Stimulated activated CD4-positive, alpha-beta T cell treated with anti-CD3 and anti-CD28 coated beads, Interleukin-2, amount 100 ng/mL, for 4 hours (primary cell): ENCODE measurements around the gene SAMD9.
"Not testable (repeated sequence)": the region's sequence is repeated elsewhere in the genome, so short reads cannot be mapped to it uniquely, and the experiment has no call there.

ENCODE experiments used
- DNase-seq: peaks from one replicate; pipeline ENCODE4 v3.0.0-alpha.2; 2020; ENCODE audit warnings: low read depth

Gene SAMD9

DNA sequence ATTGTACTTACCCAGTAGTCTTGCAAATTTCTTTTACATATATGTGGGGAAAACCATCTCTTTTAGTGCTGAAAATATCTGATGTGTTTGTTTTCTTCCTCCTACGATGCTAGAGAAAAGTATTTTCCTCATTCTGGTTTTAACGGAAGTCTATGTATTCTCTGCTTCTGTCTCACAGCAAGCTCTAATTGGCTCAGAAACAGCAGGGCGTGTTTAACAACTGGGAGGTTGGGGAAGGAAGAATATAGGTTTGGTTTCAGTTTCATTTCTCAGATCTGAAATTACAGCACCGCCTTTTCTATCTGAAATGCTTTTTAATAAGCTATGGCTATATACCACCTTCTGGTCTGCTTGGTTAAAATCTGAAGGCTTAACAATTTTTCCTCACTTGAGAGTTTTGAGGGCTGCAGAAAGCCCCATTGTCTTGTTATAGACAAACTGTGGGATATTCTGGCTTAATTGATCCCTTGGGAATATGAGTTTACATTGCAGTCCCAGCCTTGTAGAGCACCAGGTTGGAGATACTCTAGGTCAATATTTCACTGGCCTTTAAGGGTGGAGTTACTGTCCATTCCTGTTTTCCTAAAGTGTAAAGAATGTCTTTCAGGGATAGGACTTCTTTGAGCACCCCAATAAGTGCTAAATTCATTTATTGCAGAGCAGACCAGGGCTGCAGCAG is at the start of gene SAMD9:
SAMD9 (minus strand) TSS at position 128 of the 679 bp plus-strand sequence. CDS start 11,882 bp downstream, outside the sequence.
- DNase-seq = peak; percentile 54

DNA sequence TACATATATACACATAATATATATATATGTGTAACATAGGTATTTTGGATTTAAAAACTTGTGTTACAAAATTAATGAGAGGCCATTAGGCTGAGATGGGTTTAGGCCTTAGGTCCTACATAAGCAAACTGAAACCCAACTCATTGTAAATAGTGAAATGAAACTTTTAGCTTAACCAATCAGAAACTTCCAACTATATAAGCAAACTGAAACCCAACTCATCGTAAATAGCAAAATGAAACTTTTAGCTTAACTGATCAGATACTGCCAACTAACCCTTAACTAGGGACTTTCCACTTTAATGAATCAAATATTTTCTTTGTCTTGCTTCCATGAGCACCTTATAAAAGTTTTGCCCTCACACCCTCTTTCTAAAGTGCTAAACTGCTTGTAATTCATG is 47.7 kb upstream of the SAMD9 start:
- DNase-seq = no peak

DNA sequence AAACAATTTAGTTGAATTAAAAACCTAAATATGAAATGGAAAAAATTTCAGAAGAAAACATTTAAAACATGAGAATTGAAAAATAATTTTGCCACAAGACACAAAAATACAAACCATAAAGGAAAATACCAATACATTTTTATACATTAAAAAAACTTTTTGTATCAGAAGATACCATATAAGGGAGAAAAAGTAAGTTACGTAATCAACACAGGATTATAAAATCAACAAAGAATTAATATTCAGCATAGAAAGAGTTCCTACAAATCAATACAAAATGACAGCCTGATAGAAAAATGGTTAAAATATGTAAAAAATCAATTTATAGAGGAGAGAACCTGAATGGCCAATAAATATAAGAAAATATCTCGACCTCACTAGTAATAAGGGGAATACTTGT is 47.0 kb upstream of the SAMD9 start:
- no peak for DNase-seq

DNA sequence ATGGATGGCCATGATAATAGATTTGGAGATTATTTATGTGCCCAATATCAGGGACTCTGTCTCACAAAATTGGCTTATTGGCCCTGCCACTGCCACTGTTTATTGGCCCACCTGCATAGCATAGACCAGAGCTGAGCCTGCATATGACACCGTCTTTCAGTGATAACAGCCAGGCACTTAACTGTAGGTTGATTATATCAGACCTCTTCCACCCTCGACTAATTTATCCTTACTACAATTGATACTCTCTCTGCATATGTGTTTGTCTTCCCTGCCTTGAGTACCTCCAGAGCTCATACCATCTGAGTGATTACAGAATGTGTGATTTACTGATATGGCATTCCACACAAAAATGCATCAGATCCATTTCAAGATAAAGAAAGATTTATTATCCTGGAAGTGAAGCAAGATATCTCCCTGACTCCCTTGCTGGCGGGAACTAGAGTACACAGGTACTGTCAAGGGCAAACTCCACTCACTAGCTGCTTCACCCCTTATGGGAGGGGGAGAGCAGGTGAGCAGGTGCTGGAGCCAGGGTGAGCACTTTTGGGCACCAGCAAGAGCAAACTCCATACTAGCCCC is 43.5 kb upstream of the SAMD9 start:
- no peak for DNase-seq

DNA sequence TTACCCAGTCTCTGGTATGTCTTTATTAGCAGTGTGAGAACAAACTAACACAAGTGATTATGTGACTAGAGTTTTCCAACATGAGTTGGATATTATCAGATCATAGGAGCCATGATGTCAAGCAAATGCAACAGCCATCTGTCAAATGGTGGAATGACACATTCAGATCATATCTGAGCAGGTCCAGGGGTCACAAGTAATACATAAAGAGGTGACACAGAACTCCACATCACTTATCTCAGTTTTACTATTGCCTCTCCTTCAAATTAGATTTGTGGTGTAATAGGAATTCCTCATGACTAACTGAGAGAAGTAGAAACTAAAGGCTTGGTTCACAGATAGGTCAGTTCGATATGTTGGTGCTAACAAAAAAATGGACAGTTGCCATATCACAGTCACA is 42.6 kb upstream of the SAMD9 start:
- DNase-seq = no peak

DNA sequence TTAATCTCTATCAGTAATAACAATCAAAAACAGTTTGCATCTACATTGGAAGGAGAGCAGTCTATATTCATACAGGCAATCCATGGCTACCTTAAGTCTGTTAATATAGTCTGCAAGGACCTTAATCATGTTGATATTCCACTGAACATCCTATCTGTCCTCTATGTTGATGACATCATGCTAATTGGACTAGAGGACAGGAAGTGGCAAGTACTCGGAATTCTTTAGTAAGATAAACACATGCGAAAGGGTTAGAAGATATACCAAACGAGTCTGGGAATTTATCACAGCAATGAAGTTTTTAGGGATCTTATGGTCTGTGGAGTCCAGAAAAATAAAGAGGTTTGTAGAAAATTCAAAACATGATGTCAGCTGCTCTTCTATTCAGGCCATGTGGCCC is 41.7 kb upstream of the SAMD9 start:
- DNase-seq = no peak

DNA sequence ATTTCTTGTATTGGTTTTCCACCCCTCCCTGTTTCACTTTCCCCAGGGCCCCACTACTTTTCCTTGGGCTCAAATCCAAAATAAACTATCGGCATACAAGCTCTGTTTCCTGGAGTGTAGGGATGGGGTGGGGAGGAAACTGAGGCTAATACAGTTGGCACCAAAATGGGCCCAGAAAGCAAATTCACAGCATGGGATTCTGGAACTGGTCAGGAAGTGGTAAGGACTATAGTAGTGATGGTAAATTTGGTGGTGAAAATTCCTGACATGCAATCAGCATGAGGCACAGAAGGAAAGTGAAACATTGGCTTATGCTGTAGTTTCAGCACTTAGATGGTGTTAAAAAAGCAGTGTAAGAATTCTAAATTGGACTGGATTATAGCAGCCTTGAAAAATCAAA is 39.1 kb upstream of the SAMD9 start:
- DNase-seq = no peak

DNA sequence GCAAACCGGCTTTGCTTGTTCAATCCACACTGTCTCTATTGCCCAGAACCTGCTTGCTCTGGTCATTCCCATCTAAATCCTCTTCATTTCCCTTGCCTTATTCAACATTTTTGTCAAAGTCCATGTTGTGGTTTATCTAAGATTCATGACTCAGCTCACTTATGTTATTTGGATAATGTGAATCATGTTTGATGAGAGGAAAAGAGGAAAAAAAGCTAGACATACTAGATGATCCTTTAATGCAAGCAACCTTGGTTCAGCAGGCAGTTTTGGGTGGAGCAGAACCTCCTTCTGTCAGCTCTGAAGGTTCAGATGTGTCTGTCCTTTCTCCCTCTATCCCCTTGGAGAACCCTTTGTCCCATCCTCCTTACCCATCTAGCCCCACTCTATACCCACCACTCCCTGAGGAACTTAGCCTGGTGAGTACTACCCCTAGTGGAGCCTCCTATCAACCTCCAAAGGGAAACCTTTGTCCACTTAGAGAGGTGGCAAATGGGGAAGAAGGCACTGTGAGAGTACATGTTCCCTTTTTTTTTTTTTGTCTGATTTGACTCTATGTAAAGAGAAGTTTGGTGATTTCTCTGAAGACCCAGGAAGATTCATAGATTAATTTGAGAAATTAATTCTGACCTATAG is 32.5 kb upstream of the SAMD9 start:
- DNase-seq = no peak

DNA sequence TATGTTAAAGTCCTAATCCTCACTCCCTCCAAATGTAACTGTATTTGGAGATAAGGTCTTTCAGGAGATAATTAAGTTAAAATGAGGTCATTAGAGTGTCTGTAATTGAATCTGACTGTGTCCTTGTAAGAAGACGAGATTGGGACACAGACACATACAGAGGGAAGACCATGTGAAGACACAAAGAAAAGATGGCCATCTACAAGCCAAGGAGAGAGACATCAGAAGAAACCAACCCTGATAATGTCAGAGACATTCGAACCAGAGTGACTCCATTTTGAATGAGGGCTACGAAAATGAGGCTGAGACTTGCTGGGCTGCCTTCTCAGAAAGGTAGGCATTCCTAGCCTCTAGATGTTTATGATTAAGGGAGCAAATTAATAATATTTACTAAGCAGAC is 30.9 kb upstream of the SAMD9 start:
- no peak for DNase-seq

DNA sequence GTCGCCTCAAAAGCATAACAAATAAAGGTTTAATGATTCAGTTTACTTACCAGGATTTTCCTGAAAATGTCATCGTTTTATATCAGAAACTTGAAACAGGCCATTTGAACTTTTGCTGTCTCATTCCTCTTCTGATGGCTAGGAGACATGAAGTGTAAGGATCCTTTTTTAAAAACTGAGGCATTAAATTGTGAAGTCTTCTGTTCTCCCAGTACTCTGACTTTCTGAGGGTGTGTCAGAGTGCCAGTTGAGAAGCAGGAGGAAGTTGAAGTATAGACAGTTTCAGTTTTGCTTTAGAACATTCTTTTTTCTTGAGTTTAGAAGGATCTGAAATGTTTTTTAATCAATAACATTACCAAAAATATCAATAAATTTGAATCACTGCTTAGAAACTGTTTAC is 30.4 kb upstream of the SAMD9 start, which contains the start of gene SAMD9L:
SAMD9L (minus strand) TSS at position 242 of the 400 bp plus-strand sequence. CDS start 12,414 bp downstream, outside the sequence.
- DNase-seq = no peak

DNA sequence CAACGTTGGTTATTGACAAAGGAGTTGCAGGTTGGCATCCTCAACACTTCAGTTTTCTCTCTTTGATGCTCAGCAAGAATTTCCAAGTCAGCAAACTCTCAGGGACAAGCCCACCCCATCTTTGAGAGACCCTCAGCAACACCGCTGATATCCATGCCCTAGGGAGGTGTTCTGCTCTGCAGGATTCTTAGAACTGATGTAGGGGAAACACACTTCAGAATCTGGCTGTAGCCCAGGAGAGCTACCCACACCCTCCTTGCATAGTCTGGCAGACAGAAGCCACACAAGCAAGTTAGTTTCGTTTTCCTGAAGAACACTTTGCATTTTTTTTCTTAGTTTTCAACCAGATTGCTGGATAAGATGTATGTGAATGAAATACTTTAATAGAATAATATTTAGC is 29.6 kb upstream of the SAMD9 start:
- peak; percentile 22 for DNase-seq

DNA sequence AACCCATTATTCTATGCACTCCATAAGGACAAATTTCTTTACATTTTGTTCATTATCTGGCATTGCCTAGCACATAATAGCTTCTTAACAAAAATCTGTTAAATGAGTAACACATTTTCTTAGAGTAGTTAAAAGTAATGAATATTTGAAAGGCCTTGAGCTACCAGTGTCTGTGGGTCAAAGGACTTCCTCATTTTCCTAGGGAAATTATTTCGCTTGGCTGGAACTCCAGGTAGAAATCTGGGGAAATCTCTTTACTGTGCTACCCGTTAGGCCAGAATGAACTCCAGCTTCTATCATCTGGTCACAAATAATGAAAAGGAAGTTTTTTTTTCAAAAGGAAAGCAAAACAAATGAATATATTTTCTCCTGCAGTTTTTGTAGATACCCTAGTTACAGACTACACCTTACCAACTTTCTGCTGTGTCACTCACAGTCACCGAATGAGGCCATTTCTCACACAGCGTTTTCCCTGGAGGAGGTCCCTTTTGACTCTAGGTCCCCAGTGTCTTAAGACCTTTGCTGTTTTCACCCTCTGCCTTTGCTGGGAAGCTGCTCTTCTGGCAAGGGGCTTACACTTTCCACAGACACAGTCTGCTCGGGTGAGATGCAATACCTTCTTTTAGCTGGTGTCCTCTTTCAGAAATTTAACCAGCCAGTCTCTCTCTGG is 28.8 kb upstream of the SAMD9 start:
- DNase-seq = no peak

DNA sequence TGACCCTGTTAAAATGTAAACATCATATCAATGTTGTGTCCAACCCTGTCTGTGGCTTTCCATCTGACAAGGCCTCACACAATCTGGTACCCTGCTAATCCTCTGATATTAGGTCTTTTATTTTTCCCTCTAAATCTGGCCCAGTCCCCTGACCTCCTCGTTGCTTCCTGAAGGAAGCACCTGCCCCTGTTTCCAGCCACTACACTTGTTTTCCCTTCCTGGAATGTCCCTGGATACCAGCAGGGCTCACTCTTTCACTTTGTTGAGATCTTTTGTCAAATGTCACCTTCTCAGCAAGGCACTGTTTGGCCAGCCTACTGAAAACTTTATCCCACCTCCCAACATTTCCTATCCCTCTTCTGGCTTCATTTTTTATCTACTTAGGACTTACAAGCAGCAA is 28.3 kb upstream of the SAMD9 start:
- DNase-seq = no peak

DNA sequence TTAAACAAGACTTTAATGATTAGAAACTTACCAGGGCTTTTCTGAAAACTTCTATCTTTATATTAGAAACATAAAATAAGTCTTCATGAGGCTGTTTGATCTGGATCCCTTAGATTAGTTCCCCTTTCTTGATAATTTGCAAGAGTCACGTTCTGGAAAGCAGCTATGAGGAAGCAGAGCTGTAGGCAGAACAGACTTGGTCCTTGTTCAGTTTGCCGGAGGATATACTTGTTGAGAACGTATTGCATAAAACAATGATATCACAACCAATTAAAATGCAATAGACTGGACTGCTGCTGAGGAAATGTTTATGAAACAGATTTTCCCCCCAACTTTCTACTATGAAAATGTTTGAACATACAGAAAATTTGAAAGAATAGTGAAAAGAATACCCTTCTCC is 27.6 kb upstream of the SAMD9 start:
- no peak for DNase-seq

DNA sequence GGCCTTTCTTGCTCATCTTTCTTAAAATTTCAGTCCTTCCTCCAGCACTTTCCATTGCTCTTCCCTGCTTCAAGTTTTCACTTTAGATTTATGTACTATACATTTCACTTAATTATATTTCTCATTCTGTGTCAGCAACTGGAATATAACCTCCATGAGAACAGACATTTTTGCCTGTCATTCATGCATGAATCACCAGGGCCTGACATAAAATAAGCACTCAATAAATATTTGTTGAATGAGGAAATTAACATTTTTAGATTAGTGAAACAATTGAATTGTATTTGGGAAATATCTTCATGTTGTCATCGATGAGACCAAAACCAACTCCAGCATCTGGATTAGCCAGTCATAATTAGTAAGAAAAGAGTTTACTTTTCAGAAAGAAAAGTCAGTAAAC is 24.3 kb upstream of the SAMD9 start:
- DNase-seq = no peak

DNA sequence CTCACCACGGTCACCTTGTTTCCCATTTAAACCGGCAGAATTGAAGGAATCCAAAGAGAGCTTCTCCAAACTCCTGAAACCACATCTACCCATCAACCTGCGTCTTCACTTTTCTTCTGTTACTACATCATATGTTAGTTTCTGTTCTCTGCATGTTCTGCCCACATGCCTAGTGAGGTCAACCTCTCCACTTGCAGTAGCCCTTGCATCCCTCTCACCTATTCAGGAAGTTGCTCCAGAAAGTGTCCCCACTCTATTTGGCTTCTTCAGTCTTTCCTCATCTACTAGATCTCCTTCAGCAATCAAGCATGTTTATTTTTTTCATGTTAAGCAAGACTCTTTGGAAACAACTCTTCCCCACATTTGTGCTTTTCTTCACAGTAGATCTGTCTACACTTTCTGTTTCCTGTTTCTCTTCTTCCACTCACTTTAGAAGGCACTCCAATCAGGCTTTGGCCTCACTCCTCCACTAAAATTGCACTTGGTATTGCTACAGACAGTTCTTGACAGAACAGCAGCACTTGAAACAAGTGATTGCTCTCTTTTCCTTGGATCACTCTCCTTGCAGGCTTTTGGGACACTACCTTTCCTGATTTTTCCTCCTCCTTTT is 22.9 kb upstream of the SAMD9 start:
- no peak for DNase-seq

DNA sequence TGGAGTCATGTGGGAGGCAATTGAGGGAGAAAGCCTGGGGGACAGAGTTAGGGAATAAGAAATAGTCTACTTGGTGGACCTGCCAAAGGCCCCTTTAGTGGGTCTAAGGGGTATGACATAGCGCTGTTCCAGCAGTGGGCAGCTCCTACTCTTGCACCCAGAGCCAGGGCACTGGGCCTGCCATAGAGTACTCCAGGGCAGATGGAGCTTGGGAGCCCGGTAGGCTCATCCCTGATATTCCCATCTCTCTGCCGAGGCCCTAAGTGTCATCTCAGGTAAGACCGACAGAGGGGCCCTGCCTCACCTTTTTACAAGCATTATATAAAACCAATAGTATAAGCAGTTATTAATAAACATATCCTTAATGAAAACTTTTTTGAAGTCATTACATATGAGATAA is 20.8 kb upstream of the SAMD9 start:
- no peak for DNase-seq

DNA sequence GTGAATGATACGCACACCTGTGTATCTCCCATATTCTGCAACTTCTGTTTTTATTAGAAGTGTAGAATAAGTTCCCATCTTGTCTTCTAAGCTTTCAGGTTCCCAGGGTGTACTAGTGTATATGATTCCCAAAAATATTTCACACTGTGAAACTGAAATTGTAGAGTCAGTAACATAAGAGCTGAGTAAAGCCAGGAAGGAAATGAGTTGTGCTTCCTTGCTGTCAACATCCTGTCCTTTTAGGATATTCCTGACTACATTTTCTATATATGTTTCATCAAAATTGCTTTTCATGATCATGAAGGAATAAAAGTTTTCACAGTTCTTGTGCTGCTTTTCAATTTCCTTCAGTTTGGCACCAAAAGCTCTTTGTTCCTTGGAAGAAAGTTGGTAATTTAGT is 15.2 kb upstream of the SAMD9 start:
- no peak for DNase-seq

DNA sequence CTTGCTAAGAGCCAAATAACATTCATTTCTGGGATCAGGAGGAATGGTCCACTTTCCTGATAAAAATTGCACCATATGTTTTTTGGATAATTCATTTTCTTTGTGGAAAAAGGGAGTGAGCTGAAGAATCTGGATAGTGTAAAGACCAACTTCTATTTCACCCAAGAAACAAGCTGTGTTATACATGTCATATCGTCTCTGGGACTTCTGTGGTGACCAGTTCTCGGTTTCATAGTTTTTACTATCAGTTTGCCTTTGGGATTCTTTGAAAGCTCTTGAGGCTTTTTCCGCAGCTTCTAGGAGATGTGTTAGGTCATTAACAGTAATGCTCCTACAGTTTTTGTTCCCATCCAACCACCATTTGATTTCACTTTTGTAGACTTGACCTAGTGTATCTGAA is 14.4 kb upstream of the SAMD9 start:
- DNase-seq = no peak

DNA sequence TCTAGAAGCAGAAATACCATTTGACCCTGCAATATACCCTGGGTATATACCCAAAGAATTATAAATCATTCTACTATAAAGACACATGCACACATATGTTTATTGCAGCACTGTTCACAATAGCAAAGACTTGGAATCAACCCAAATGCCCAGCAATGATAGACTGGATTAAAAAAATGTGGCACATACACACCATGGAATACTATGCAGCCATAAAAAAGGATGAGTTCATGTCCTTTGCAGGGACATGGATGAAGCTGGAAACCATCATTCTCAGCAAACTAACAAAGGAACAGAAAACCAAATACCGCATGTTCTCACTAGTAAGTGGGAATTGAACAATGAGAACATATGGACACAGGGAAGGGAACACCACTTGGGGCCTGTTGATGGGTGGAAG is 9.2 kb upstream of the SAMD9 start:
- not testable (repeated sequence) for DNase-seq

DNA sequence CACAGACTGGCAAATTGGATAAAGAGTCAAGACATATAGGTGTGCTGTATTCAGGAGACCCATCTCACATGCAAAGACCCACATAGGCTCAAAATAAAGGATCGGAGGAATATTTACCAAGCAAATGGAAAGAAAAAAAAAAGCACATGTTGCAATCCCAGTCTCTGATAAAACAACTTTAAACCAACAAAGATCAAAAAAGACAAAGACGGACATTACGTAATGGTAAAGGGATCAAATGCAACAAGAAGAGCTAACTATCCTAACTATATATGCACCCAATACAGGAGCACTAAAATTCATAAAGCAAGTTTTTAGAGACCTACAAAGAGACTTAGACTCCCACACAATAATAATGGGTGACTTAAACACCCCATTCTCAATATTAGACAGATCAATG is 5.8 kb upstream of the SAMD9 start:
- DNase-seq = not testable (repeated sequence)
